T-helper 1 cell treated with Interleukin-12 subunit alpha and Interleukin-12 subunit beta and Interleukin-4 antibody, amounts not matched to agents 30 μg/mL and 1 μg/mL, for 36 hours (primary cell): Measurements from ENCODE around the gene EWSR1.

Source experiments
- H3K27ac Mint-ChIP-seq: one replicate; pipeline ENCODE4 v1.8.0; 2021; ENCODE audit warnings: mild to moderate bottlenecking, mixed read lengths
- H3K27me3 Mint-ChIP-seq: one replicate; pipeline ENCODE4 v1.8.0; 2021; ENCODE audit warnings: low read depth, mixed read lengths
- H3K36me3 Mint-ChIP-seq: one replicate; pipeline ENCODE4 v1.8.0; 2021; ENCODE audit warnings: low read depth, mixed read lengths
- H3K4me1 Mint-ChIP-seq: one replicate; pipeline ENCODE4 v1.8.0; 2021; ENCODE audit warnings: low read depth, mixed read lengths
- H3K4me3 Mint-ChIP-seq: one replicate; pipeline ENCODE4 v1.8.0; 2021; ENCODE audit warnings: mild to moderate bottlenecking, moderate library complexity, mixed read lengths
- H3K9me3 Mint-ChIP-seq: one replicate; pipeline ENCODE4 v1.8.0; 2021; ENCODE audit warnings: mixed read lengths

The EWSR1 gene

DNA sequence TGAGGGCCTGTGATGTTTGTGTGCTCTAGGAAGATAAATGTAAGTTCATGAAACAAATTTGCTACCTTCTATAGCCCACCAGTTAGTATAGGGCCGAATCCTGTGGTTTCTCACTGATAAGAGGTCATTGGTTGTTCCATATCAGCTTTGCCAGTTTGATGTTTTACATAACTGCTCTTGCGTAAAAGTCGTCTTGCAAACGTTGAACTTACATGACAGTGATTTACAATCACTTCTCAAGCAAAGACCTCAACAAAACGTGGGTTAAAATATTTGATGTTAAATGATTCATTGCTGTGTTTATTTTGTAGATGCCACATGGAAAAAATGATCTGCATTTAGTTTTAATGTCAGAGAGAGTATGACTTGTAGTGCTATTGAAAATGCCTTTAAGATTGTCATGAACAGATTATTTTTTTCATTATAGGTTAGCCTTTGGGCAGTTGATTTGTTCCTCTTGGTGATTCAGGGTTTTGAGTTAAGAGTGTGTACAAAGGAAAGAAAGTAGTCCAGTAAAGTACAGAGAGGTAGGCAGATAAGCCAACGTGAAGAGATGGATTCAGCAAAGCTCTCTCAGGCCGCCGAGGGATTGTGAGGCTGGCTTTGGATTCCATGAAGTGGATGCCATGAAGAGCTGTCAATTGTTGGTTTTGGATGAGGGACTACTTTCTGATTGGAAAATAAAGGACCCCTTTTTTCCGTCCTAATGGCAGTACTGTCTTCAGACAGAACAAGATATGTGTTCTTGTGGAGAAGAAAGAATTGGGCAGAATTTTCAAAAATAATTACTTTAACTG, 2.6 kb downstream of the EWSR1 start:
- Mint-ChIP-seq H3K9me3 (no peaks in the 10 kb centered on the region), H3K36me3 (peaks cover 58% of the 10 kb centered on the region), H3K4me1 (peaks cover 55% of the 10 kb centered on the region), H3K27me3 (peaks cover 3% of the 10 kb centered on the region), H3K27ac (peak overlapping the region; percentile 3), H3K4me3 (peak overlapping the region; percentile 92)

DNA sequence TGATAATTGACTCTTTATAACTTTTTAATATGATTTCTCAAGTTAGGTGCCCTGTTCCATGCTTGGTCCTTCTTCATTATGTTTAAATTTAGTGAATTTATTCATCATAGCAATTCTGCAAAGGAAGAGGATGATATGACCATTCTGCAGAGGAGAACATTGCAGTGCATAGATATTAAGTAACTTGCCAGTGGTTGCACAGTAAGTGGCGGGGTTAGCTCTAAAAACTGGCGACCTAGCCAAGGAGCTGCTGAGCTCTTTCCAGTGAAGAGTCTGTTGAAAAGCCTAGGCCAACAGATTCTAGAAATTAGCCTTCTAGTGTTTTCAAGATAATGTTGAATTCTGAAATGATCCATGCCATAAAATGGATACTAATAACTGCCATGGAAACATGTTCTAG, 4.6 kb downstream of the EWSR1 start:
- peaks cover 72% of the 10 kb centered on the region for H3K36me3 Mint-ChIP-seq
- peaks cover 55% of the 10 kb centered on the region for H3K4me1 Mint-ChIP-seq
- no peak overlapping the region for H3K4me3 Mint-ChIP-seq

DNA sequence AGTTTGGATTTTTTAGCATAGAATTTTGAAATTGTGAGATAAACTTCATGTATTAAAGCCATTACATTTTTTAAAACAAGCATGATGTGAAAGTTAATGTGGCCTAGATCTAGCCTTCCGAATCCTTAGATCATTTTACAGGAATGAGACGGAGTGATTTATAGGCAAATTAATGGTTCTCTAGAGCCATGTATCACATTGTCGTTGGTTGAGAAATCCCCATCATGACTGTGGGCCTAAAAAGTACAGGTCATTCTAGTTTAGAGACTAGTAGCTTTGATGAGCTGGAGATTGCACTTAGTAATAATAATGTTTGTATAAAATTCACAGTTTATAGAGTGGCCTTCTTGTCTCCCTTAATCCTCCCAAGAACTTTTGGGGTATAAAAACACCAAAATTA, 7.1 kb downstream of the EWSR1 start:
- no peaks in the 10 kb centered on the region for H3K27me3 Mint-ChIP-seq
- H3K9me3 Mint-ChIP-seq = no peaks in the 10 kb centered on the region
- no peak overlapping the region for H3K27ac Mint-ChIP-seq
- peaks cover 53% of the 10 kb centered on the region for H3K4me1 Mint-ChIP-seq
- H3K4me3 Mint-ChIP-seq = no peak overlapping the region
- H3K36me3 Mint-ChIP-seq = peaks cover 76% of the 10 kb centered on the region

More for the DNA sequence above, 4.6 kb downstream of the EWSR1 start:
- H3K9me3 Mint-ChIP-seq = no peaks in the 10 kb centered on the region
- no peak overlapping the region for H3K27ac Mint-ChIP-seq
- peaks cover 3% of the 10 kb centered on the region for H3K27me3 Mint-ChIP-seq

DNA sequence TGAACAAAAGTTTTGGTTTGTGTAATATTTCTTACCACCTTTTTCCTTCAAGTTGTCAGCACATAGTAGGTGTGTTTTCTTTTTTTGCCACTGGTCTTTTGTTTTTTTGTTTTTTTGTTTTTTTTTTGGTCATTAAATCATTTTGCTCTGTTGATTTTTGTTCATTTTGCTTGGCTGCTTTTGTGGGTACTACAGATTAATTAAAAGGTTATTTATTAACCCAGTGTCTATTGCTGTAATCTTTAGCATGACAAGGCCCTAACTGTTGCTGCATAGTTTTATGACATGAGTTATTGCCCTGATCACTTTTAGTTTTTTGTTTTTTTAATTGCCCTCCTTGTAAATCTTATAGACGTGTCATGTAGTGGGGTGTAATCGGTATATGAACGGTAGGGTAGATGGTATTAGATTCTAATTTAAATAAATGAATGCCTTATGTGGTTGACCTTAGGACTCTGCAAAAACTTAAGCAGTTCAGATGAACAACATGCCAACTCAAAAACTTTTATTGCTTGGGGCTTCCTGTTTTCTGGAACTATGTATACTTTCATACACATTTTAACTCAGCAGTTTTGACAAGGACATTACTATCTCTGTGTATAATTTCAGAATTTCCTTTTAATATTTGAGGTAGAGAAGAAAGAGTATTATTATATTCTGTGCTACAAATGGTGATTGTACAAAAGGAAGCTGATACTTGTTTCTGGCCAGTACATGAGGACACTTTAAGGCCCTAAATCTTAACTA, 7.9 kb downstream of the EWSR1 start:
- no peaks in the 10 kb centered on the region for H3K27me3 Mint-ChIP-seq
- H3K36me3 Mint-ChIP-seq = peaks cover 76% of the 10 kb centered on the region
- H3K27ac Mint-ChIP-seq = no peak overlapping the region
- H3K4me1 Mint-ChIP-seq = peaks cover 45% of the 10 kb centered on the region
- H3K9me3 Mint-ChIP-seq = no peaks in the 10 kb centered on the region
- no peak overlapping the region for H3K4me3 Mint-ChIP-seq

DNA sequence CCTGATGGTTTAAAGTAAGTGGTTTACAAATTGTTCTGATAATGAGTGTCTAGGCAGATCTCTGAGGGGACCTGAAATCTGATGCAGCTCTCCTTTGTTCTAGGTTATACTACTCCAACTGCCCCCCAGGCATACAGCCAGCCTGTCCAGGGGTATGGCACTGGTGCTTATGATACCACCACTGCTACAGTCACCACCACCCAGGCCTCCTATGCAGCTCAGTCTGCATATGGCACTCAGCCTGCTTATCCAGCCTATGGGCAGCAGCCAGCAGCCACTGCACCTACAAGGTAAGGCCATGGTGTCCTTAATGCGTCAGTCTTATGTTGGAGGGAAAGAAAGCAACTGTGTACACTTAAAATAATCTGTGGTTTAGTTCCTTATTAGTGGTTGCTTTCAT, 9.9 kb downstream of the EWSR1 start:
- Mint-ChIP-seq H3K36me3 (peaks cover 75% of the 10 kb centered on the region), H3K27ac (no peak overlapping the region), H3K27me3 (no peaks in the 10 kb centered on the region), H3K9me3 (no peaks in the 10 kb centered on the region), H3K4me3 (no peak overlapping the region), H3K4me1 (peaks cover 36% of the 10 kb centered on the region)

DNA sequence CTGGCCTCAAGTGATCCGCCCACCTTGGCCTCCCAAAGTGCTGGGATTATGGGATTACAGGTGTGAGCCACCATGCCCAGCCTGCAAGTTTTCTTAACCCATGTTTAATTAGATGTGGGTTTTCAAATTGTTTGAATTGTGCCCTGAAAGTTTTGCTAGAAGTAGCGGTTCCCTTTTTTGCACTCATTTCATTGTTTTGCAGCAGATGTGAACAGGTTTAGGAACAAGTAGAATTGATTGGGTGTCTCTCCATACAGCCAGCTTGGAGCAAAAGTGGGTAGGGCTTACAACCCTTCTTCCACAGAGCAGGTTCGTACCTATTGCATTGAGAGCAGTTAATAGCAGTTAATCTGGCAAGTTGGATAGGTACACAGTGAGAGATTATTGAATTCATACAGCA, 16.1 kb downstream of the EWSR1 start:
- Mint-ChIP-seq H3K4me1 (peaks cover 10% of the 10 kb centered on the region), H3K9me3 (no peaks in the 10 kb centered on the region), H3K27me3 (no peaks in the 10 kb centered on the region), H3K36me3 (peaks cover 59% of the 10 kb centered on the region), H3K27ac (no peak overlapping the region), H3K4me3 (no peak overlapping the region)

DNA sequence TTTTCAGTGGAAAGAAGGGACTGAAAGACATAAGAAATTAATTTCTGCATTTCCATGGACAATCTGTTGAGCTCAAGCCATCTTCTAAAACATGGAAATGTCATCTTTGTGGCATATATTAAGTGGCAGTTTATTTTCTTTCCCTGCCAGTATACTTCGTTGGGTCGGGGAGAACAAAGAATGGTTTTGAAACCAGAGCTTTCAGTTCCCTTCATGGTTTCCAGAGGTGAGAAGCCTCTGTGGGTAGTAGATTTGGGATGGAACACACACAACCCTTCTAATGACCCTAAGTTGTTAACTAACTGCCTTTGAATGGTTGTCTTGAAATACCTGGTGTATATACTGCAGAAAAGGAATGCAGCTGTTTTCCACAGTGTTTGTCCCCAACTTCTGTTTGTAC, 20.8 kb downstream of the EWSR1 start:
- H3K36me3 Mint-ChIP-seq = peaks cover 63% of the 10 kb centered on the region
- no peak overlapping the region for H3K27ac Mint-ChIP-seq
- H3K4me3 Mint-ChIP-seq = no peak overlapping the region
- no peaks in the 10 kb centered on the region for H3K27me3 Mint-ChIP-seq
- H3K9me3 Mint-ChIP-seq = no peaks in the 10 kb centered on the region
- peaks cover 7% of the 10 kb centered on the region for H3K4me1 Mint-ChIP-seq

DNA sequence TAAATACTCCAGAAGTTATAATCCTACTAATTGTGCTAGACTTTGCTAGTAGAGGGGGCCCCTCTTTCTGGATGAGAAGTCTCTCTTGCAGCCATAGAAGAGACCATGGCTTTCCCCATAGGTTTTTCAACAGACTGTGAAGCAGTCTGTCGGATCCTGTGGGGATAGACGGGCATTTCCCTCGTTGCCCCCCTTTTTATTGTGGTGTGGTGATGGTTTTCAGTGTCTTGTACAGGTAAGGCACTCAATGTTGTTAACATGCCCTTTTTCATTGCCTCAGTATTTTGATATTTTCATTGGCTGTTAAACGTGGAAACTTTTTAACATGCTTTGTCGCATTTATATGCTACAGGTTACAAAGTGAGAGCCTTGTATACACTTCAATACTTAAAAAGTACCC, 22.0 kb downstream of the EWSR1 start:
- no peak overlapping the region for H3K4me3 Mint-ChIP-seq
- H3K36me3 Mint-ChIP-seq = peaks cover 64% of the 10 kb centered on the region
- no peaks in the 10 kb centered on the region for H3K27me3 Mint-ChIP-seq
- no peak overlapping the region for H3K27ac Mint-ChIP-seq
- H3K9me3 Mint-ChIP-seq = no peaks in the 10 kb centered on the region
- peaks cover 7% of the 10 kb centered on the region for H3K4me1 Mint-ChIP-seq

DNA sequence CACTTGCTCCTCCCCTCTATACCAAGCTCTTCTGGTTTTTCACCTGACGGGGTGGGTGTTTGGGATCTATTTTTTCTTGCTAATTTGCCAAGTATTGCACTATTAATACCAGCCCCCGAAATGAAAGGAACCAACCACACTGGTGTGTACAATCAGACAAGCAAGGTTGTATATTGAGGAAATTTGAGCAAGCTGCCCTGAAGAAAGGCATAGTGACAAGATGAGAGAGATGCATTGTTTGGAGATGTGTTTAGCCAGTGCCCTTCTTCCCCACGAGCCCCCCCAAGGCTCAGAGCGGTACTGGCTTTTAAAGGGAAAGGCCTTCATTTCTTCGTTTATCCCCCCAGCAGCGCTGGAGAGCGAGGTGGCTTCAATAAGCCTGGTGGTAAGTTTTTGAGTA, 23.1 kb downstream of the EWSR1 start:
- H3K4me1 Mint-ChIP-seq = peaks cover 7% of the 10 kb centered on the region
- H3K27me3 Mint-ChIP-seq = no peaks in the 10 kb centered on the region
- H3K27ac Mint-ChIP-seq = no peak overlapping the region
- H3K9me3 Mint-ChIP-seq = no peaks in the 10 kb centered on the region
- peaks cover 65% of the 10 kb centered on the region for H3K36me3 Mint-ChIP-seq
- H3K4me3 Mint-ChIP-seq = no peak overlapping the region

DNA sequence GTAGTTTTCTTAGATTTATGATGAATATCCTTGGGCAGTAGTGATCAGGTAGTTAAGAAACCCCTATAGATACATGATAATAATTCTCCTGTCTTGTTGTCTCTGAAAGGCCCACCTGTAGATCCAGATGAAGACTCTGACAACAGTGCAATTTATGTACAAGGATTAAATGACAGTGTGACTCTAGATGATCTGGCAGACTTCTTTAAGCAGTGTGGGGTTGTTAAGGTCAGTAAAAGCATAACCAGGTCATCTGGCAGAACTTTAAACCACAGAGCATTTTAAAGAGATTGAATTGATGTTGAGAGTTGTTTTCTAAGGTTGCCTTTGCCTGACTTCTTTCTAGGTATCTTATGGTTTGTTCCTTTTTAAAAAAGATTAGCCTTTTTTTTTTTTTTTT, 24.3 kb downstream of the EWSR1 start:
- peaks cover 64% of the 10 kb centered on the region for H3K36me3 Mint-ChIP-seq
- H3K27me3 Mint-ChIP-seq = no peaks in the 10 kb centered on the region
- H3K4me3 Mint-ChIP-seq = no peak overlapping the region
- no peaks in the 10 kb centered on the region for H3K9me3 Mint-ChIP-seq
- H3K4me1 Mint-ChIP-seq = peaks cover 3% of the 10 kb centered on the region
- no peak overlapping the region for H3K27ac Mint-ChIP-seq

DNA sequence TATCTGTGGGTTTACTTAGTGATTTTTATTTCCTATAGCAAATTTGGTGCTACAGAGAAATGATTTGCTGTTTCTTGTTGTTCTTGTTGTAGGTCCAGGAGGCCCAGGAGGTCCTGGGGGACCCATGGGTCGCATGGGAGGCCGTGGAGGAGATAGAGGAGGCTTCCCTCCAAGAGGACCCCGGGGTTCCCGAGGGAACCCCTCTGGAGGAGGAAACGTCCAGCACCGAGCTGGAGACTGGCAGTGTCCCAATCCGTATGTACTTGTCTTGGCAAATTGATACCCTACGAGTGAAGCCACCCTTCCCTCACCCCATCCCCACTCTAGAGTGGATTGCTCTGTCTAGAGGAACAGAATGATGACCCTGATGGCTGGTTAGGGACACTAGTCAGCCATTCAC, 30.6 kb downstream of the EWSR1 start:
- H3K4me3 Mint-ChIP-seq = no peak overlapping the region
- H3K9me3 Mint-ChIP-seq = no peaks in the 10 kb centered on the region
- peaks cover 50% of the 10 kb centered on the region for H3K36me3 Mint-ChIP-seq
- no peak overlapping the region for H3K27ac Mint-ChIP-seq
- H3K27me3 Mint-ChIP-seq = no peaks in the 10 kb centered on the region
- peaks cover 10% of the 10 kb centered on the region for H3K4me1 Mint-ChIP-seq

DNA sequence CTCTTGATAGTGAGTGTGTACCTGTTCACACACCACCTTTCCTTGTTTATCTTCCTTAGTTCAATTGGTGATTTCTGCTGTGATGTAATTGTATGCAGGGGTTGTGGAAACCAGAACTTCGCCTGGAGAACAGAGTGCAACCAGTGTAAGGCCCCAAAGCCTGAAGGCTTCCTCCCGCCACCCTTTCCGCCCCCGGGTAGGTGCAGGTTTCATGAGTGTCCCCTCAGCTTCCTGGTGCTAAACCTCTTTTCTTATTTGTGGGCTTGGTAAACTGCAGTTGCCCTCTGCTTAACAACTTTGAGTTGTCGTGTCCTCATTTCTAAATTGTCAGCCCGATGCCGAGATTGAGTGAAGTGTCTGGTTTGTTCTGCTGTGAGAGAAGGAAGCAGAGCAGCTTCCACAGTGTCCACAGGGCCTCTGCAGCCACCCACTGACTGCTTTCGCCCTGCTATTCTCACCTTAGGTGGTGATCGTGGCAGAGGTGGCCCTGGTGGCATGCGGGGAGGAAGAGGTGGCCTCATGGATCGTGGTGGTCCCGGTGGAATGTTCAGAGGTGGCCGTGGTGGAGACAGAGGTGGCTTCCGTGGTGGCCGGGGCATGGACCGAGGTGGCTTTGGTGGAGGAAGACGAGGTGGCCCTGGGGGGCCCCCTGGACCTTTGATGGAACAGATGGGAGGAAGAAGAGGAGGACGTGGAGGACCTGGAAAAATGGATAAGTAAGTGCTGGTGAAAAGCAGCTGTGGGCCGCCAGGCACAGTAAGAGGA, 31.2 kb downstream of the EWSR1 start:
- Mint-ChIP-seq H3K36me3 (peaks cover 47% of the 10 kb centered on the region), H3K4me3 (no peak overlapping the region), H3K27me3 (no peaks in the 10 kb centered on the region), H3K4me1 (peaks cover 10% of the 10 kb centered on the region), H3K27ac (peak overlapping the region; percentile 37), H3K9me3 (no peaks in the 10 kb centered on the region)

DNA sequence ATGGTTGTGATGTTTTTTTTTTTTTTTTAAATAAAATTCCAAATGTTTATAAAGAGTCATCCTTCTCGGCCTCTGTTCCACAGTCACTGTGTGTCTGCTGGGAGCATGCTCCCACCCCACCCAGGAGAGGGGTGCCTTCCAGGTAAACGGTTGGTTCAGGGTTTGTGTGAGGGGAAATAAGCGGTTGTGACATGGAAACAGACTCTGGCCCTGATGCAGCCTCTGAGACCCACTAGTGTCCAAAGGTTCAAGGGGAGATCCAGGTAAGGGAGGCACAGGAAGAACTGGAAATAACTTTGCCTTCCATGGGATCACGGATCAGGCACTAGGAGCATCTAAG, 32.4 kb downstream of the EWSR1 start:
- no peak overlapping the region for H3K27ac Mint-ChIP-seq
- H3K4me3 Mint-ChIP-seq = no peak overlapping the region
- no peaks in the 10 kb centered on the region for H3K27me3 Mint-ChIP-seq
- H3K4me1 Mint-ChIP-seq = peaks cover 10% of the 10 kb centered on the region
- peaks cover 43% of the 10 kb centered on the region for H3K36me3 Mint-ChIP-seq
- no peaks in the 10 kb centered on the region for H3K9me3 Mint-ChIP-seq

DNA sequence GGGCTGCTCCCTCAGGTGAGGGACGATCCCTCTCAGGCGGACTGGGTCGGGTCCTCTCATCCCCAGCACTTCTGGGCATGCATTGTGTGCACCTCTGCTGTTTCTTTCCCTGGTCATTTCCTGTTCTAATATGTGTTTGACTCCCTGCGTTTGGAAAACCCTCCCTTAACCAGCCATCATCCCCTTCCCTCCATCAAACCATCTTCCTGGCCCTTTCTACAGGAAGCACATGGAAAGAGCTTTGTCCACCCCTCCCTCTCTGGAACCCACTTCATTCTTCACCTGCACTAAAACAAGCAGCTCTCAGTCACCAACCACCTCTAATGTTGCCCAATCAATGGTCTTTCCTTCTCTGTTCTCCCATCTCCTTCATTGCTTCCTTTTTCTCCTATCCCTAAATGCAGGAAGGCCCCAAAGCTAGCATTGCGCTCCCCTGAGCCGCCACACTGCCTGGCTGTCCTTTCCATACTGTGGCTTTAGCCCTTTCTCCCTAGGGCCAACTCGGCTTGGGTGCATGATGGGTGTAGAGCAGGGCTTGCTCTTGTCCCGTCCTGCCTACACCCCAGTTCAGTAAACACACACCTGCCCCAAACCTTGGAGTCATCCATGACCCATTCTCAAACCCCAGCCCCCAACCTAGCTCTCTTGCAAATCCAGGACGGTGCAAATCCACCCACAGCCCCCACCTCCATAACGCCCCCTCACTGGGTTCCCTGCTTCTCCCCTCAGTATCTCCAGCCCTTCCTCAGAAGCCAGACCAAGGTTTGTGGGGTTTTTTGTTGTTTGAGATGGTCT, 32.9 kb downstream of the EWSR1 start:
- peaks cover 12% of the 10 kb centered on the region for H3K4me1 Mint-ChIP-seq
- peaks cover 39% of the 10 kb centered on the region for H3K36me3 Mint-ChIP-seq

More for the DNA sequence above, 32.9 kb downstream of the EWSR1 start:
- H3K4me3 Mint-ChIP-seq = no peak overlapping the region
- no peaks in the 10 kb centered on the region for H3K9me3 Mint-ChIP-seq
- no peaks in the 10 kb centered on the region for H3K27me3 Mint-ChIP-seq
- no peak overlapping the region for H3K27ac Mint-ChIP-seq
